Adrenal gland (tissue), 5 donors: Measurements from ENCODE around the gene BMPR2.

Experiments
- POLR2A ChIP-seq, 2 donors: fragments of 450-650 bp; IDR thresholded peaks; one replicate each; pipeline ENCODE4 v1.6.1; 2017; ENCODE audit warnings: antibody characterized with exemption in 2 of 2, mild to moderate bottlenecking in 2 of 2, moderate library complexity in 1 of 2
- TF ChIP-seq, protein P1 (sequence below), 6 experiments: fragments of 450-650 bp in 4 of 6; fragments of 200-600 bp in 2 of 6; sonication (generic) in 1 of 6; IDR thresholded peaks; 1 replicate in 5 of 6; 2 replicates in 1 of 6; pipeline versions ENCODE4 v1.5.1 to v1.8.0; 2016 to 2021; ENCODE audit warnings: antibody characterized with exemption in 6 of 6, mild to moderate bottlenecking in 2 of 6, moderate library complexity in 1 of 6
- donor health status: DM: no; HTN: no; CAD: no.

DNA sequence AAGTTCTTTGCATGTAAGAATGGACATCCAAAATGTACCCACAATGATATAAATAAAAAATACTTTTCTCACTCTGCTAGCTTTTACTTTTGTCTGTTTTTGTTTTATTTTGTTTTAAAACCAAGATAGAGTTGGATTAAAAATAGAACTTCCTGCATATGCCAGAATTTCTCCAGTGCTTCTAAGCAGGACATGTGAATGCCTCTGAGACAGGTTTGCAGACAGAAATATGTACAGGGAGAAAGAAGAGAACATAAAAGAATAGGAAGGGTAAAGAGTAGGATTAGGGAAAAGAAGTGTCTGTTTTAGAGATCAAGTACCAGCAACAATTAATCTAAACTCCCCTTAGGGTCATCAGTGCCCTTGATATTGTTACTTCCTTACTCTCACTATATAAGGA is 114.4 kb downstream of the BMPR2 start:
- TF ChIP-seq, protein P1, sequence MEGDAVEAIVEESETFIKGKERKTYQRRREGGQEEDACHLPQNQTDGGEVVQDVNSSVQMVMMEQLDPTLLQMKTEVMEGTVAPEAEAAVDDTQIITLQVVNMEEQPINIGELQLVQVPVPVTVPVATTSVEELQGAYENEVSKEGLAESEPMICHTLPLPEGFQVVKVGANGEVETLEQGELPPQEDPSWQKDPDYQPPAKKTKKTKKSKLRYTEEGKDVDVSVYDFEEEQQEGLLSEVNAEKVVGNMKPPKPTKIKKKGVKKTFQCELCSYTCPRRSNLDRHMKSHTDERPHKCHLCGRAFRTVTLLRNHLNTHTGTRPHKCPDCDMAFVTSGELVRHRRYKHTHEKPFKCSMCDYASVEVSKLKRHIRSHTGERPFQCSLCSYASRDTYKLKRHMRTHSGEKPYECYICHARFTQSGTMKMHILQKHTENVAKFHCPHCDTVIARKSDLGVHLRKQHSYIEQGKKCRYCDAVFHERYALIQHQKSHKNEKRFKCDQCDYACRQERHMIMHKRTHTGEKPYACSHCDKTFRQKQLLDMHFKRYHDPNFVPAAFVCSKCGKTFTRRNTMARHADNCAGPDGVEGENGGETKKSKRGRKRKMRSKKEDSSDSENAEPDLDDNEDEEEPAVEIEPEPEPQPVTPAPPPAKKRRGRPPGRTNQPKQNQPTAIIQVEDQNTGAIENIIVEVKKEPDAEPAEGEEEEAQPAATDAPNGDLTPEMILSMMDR (IDR thresholded peaks at IDR 0.05) = no peak
- TF ChIP-seq POLR2A (IDR thresholded peaks at IDR 0.05) = no peak
